Measurements from ENCODE around the gene LTBP3.
A peak's percentile ranks its signal among the peaks of the same experiment; 100 is the strongest.

DNA sequence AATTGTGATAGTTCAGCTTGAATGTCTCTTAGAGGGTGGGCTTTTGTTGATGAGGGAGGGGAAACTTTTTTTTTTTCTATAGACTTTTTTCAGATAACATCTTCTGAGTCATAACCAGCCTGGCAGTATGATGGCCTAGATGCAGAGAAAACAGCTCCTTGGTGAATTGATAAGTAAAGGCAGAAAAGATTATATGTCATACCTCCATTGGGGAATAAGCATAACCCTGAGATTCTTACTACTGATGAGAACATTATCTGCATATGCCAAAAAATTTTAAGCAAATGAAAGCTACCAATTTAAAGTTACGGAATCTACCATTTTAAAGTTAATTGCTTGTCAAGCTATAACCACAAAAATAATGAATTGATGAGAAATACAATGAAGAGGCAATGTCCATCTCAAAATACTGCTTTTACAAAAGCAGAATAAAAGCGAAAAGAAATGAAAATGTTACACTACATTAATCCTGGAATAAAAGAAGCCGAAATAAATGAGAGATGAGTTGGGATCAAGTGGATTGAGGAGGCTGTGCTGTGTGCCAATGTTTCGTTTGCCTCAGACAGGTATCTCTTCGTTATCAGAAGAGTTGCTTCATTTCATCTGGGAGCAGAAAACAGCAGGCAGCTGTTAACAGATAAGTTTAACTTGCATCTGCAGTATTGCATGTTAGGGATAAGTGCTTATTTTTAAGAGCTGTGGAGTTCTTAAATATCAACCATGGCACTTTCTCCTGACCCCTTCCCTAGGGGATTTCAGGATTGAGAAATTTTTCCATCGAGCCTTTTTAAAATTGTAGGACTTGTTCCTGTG lies 55.4 kb downstream of the LTBP3 start:
- TF ChIP-seq, protein P1, sequence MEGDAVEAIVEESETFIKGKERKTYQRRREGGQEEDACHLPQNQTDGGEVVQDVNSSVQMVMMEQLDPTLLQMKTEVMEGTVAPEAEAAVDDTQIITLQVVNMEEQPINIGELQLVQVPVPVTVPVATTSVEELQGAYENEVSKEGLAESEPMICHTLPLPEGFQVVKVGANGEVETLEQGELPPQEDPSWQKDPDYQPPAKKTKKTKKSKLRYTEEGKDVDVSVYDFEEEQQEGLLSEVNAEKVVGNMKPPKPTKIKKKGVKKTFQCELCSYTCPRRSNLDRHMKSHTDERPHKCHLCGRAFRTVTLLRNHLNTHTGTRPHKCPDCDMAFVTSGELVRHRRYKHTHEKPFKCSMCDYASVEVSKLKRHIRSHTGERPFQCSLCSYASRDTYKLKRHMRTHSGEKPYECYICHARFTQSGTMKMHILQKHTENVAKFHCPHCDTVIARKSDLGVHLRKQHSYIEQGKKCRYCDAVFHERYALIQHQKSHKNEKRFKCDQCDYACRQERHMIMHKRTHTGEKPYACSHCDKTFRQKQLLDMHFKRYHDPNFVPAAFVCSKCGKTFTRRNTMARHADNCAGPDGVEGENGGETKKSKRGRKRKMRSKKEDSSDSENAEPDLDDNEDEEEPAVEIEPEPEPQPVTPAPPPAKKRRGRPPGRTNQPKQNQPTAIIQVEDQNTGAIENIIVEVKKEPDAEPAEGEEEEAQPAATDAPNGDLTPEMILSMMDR (IDR thresholded peaks at IDR 0.05; ENCODE audit: poor library complexity): no peak
- TF ChIP-seq EZH2phosphoT487 (IDR thresholded peaks at IDR 0.05; ENCODE audit: low read depth, severe bottlenecking, unreplicated experiment): peak; percentile 39
